Lower leg skin (tissue), 3 donors: ENCODE results near the gene HNRNPC.

Source experiments
- CTCF ChIP-seq, 3 donors: fragments of 450-650 bp; IDR thresholded peaks; one replicate each; pipeline ENCODE4 v1.5.1; 2016; ENCODE audit warnings: antibody characterized with exemption in 3 of 3, mild to moderate bottlenecking in 3 of 3, moderate library complexity in 2 of 3
- POLR2A ChIP-seq, 2 donors: fragments of 450-650 bp; IDR thresholded peaks; one replicate each; pipeline ENCODE4 v1.6.1; 2016 to 2017; ENCODE audit warnings: antibody characterized with exemption in 2 of 2, mild to moderate bottlenecking in 1 of 2, moderate library complexity in 1 of 2

GRCh38 chr14:21162081-21162480, 107.2 kb downstream of the HNRNPC start:
- no peak for TF ChIP-seq CTCF (IDR thresholded peaks at IDR 0.05)
- TF ChIP-seq POLR2A (IDR thresholded peaks at IDR 0.05) = no peak
